Upper lobe of left lung (tissue), 4 donors: ENCODE results near the gene TMPRSS12.

Experiments used
- CTCF ChIP-seq, 6 experiments: fragments of 450-650 bp in 4 of 6; fragments of 200-600 bp in 2 of 6; sonication (generic) in 2 of 6; IDR thresholded peaks; one replicate each; pipeline ENCODE4 v1.5.1; 2016 to 2019; ENCODE audit warnings: antibody characterized with exemption in 6 of 6
- EP300 ChIP-seq, 4 donors: sonication (generic); formaldehyde crosslinking; IDR thresholded peaks; one replicate each; pipeline ENCODE4 v1.5.1; 2017; ENCODE audit warnings: antibody characterized with exemption in 4 of 4, control low read depth in 2 of 4
- POLR2A ChIP-seq, 4 donors: fragments of 450-650 bp; IDR thresholded peaks; one replicate each; pipeline ENCODE4 v1.5.1; 2016 to 2017; ENCODE audit warnings: antibody characterized with exemption in 4 of 4, mild to moderate bottlenecking in 2 of 4

- TF ChIP-seq CTCF (IDR thresholded peaks at IDR 0.05): no peak
- TF ChIP-seq POLR2A (IDR thresholded peaks at IDR 0.05): no peak
- TF ChIP-seq EP300 (IDR thresholded peaks at IDR 0.05): no peak
These were observed 20.6 kb upstream of the TMPRSS12 start for GRCh38 chr12:50822082-50822481.
